HepG2 (cell line): ENCODE data around the gene FXYD1. TPM values are rescaled to one million over a fixed set of nuclear protein-coding genes. Genes with fewer than 3 reads are reported as not detected.
A peak's percentile ranks its signal among the peaks of the same experiment; 100 is the strongest.

Source experiments
- ATAC-seq: fragments of 200-7000 bp; cut with Tn5 transposase; 3 replicates; pipeline ENCODE4 v1.9.1; 2020; ENCODE audit warnings: mild to moderate bottlenecking, moderate library complexity
- BruUV-seq: library from RNA; stranded (reverse); fragments of 400-500 nt; replicated peaks from 2 replicates; lab custom pipeline; 2021; lab: Mats Ljungman, UMichigan
- CTCF ChIA-PET: fragments of 300-600 bp; formaldehyde crosslinking; extraction: SDS; loops from one replicate; lab custom pipeline; 2021; ENCODE audit warnings: low total read pairs, inconsistent platforms, low intra/inter-chr PET ratio; lab: Yijun Ruan, JAX
- POLR2A ChIA-PET: fragments of 350-600 bp; sonication (Branson Sonifier 250); formaldehyde crosslinking; loops from one replicate; lab custom pipeline; 2020; ENCODE audit warnings: antibody characterized with exemption, inconsistent platforms; lab: Yijun Ruan, JAX
- DNase-seq: peaks from one replicate; pipeline ENCODE4 v3.0.0-alpha.2; 2015; ENCODE audit warnings: low spot score
- FAIRE-seq: peaks from 3 replicates; lab custom pipeline; 2011; peaks lifted over from hg19 to GRCh38; lab: Jason Lieb, UNC
- H2AFZ ChIP-seq: one replicate; pipeline ENCODE4 v1.6.1; 2011; ENCODE audit warnings: low read length, inconsistent platforms
- H3K27ac ChIP-seq: fragments of 300-600 bp; 3 replicates; pipeline ENCODE4 v1.8.0; 2011; ENCODE audit warnings: mixed run types, mild to moderate bottlenecking, mixed read lengths, low read length, inconsistent platforms; ENCODE audit not compliant: insufficient read depth; ENCODE audit errors: extremely low read length
- H3K27me3 ChIP-seq, 2 experiments: fragments of 200-600 bp in 1 of 2; 2 replicates in 1 of 2; 3 replicates in 1 of 2; pipeline versions ENCODE4 v1.6.0 to v1.8.0; 2011; ENCODE audit warnings: low read length in 2 of 2, mild to moderate bottlenecking in 2 of 2, moderate library complexity in 2 of 2, inconsistent platforms in 1 of 2; ENCODE audit not compliant: insufficient read depth in 2 of 2, control insufficient read depth in 1 of 2
- H3K36me3 ChIP-seq, 2 experiments: fragments of 200-600 bp in 1 of 2; replicated peaks in 1 of 2; 2 replicates in 1 of 2; 3 replicates in 1 of 2; pipeline versions ENCODE4 v1.5.1 to v1.8.0; 2011; ENCODE audit warnings: low read length in 2 of 2, inconsistent platforms in 1 of 2; ENCODE audit not compliant: insufficient read depth in 2 of 2, control insufficient read depth in 1 of 2
- H3K4me1 ChIP-seq: 2 replicates; pipeline ENCODE4 v1.5.1; 2012; ENCODE audit warnings: low read length, inconsistent platforms; ENCODE audit not compliant: insufficient read depth
- H3K4me2 ChIP-seq: 2 replicates; pipeline ENCODE4 v1.6.0; 2011; ENCODE audit warnings: low read depth, low read length, inconsistent platforms
- H3K4me3 ChIP-seq, 3 experiments: fragments of 200-600 bp in 1 of 3; sonication (generic), shearing (Covaris generic) in 1 of 3; replicated peaks in 1 of 3; 2 replicates each; pipeline ENCODE4 v1.5.1; 2011 to 2016; ENCODE audit warnings: low read length in 3 of 3, inconsistent platforms in 2 of 3, low read depth in 2 of 3, mild to moderate bottlenecking in 2 of 3, control low read depth in 1 of 3, mixed read lengths in 1 of 3; ENCODE audit not compliant: insufficient read depth in 1 of 3
- H3K79me2 ChIP-seq: one replicate; pipeline ENCODE4 v1.6.1; 2011; ENCODE audit warnings: low read length, inconsistent platforms; ENCODE audit not compliant: insufficient read depth
- H3K9ac ChIP-seq: 2 replicates; pipeline ENCODE4 v1.6.0; 2011; ENCODE audit warnings: mild to moderate bottlenecking, low read depth, low read length, inconsistent platforms; ENCODE audit not compliant: insufficient read depth
- H3K9me3 ChIP-seq: 2 replicates; pipeline ENCODE4 v1.5.1; 2012; ENCODE audit warnings: mild to moderate bottlenecking, low read length
- H4K20me1 ChIP-seq: 2 replicates; pipeline ENCODE4 v1.6.0; 2011; ENCODE audit warnings: inconsistent platforms, mild to moderate bottlenecking, low read length, moderate library complexity; ENCODE audit not compliant: insufficient read depth
- CENPX ChIP-seq: sonication (generic); formaldehyde crosslinking; IDR thresholded peaks from 2 replicates; pipeline ENCODE4 v1.9.0; 2021; ENCODE audit warnings: mild to moderate bottlenecking, missing genetic modification reagents, moderate library complexity
- ETV6 ChIP-seq: sonication (generic); formaldehyde crosslinking; conservative IDR thresholded peaks from 2 replicates; pipeline ENCODE4 v1.4.0; 2020; ENCODE audit warnings: missing genetic modification reagents
- HDAC1 ChIP-seq: sonication (generic); formaldehyde crosslinking; IDR thresholded peaks from 2 replicates; pipeline ENCODE4 v1.5.1; 2020; ENCODE audit warnings: mild to moderate bottlenecking, missing genetic modification reagents
- NFKB2 ChIP-seq: sonication (generic); formaldehyde crosslinking; IDR thresholded peaks from 2 replicates; pipeline ENCODE4 v1.4.0; 2020; ENCODE audit warnings: missing genetic modification reagents, borderline replicate concordance
- SAFB2 ChIP-seq: sonication (generic); formaldehyde crosslinking; IDR thresholded peaks from 2 replicates; pipeline ENCODE4 v1.5.1; 2020; ENCODE audit warnings: missing genetic modification reagents, low read depth, mild to moderate bottlenecking, borderline replicate concordance
- ZMYM3 ChIP-seq: sonication (generic); formaldehyde crosslinking; IDR thresholded peaks from 2 replicates; pipeline ENCODE4 v1.5.1; 2020; ENCODE audit warnings: mild to moderate bottlenecking, missing genetic modification reagents
- ZNF326 ChIP-seq: sonication (generic); formaldehyde crosslinking; IDR thresholded peaks from 2 replicates; pipeline ENCODE4 v1.4.0; 2020; ENCODE audit warnings: missing genetic modification reagents, borderline replicate concordance
- ZNF329 ChIP-seq: sonication (generic); formaldehyde crosslinking; IDR thresholded peaks from 2 replicates; pipeline ENCODE4 v1.9.0; 2021; ENCODE audit warnings: low read depth, mild to moderate bottlenecking, missing genetic modification reagents
- ZNF687 ChIP-seq: sonication (generic); formaldehyde crosslinking; IDR thresholded peaks from 2 replicates; pipeline ENCODE4 v1.5.1; 2020; ENCODE audit warnings: mild to moderate bottlenecking, missing genetic modification reagents, moderate library complexity
- WGBS: methylation state at CpG from one replicate; pipeline ENCODE4 v1.1.6; 2017; ENCODE audit warnings: low lambda C conversion rate; 5-methylcytosine and 5-hydroxymethylcytosine counted together
- in situ Hi-C: cut with HindIII; loops from 2 replicates; pipeline ENCODE4 v1.10.0; 2017; ENCODE audit warnings: low pct_unique_long_range_greater_than_20kb; ENCODE audit not compliant: extremely low pct_ligation_motif_present
- intact Hi-C: fragments of 100-400 bp; cut with micrococcal nuclease; formaldehyde crosslinking; loops from one replicate; pipeline ENCODE4 v1.10.0; 2022; ENCODE audit not compliant: unreplicated experiment
- polyA plus RNA-seq, 8 experiments: library from polyadenylated mRNA; depleted of rRNA in 3 of 8; stranded (reverse) in 7 of 8; unstranded in 1 of 8; fragments of >200 nt; fragmentation: Illumina TruSeq in 4 of 8; extraction: Trizol in 4 of 8; gene quantifications; 2 replicates each; pipeline versions ENCODE4 v1.2.1 to v1.2.3, GENCODE V29; 2011 to 2016; ENCODE audit warnings: low read depth in 4 of 8, missing spikeins in 1 of 8, mixed read lengths in 1 of 8; ENCODE audit not compliant: insufficient read depth in 1 of 8
- total RNA-seq, 5 experiments: library from RNA; depleted of rRNA; stranded (reverse); fragments of >200 nt; fragmentation: Illumina TruSeq; extraction: Trizol; gene quantifications; 2 replicates each; pipeline ENCODE4 v1.2.3, GENCODE V29; 2016; ENCODE audit warnings: low read depth in 1 of 5
- TF ChIP-seq, protein P1 (sequence below): sonication (generic); formaldehyde crosslinking; IDR thresholded peaks from 2 replicates; pipeline ENCODE4 v1.8.0; 2022; ENCODE audit warnings: missing genetic modification reagents, mild to moderate bottlenecking, borderline replicate concordance
- TF ChIP-seq, protein P2 (sequence below): sonication (generic); formaldehyde crosslinking; IDR thresholded peaks from 2 replicates; pipeline ENCODE4 v1.5.1; 2020; ENCODE audit warnings: mild to moderate bottlenecking, missing genetic modification reagents
- TF ChIP-seq, protein P3 (sequence below): sonication (generic); formaldehyde crosslinking; IDR thresholded peaks from 2 replicates; pipeline ENCODE4 v1.5.0; 2020; ENCODE audit warnings: mild to moderate bottlenecking, missing genetic modification reagents

The FXYD1 gene
- total and polyA plus RNA-seq, 2 of the 13 experiments (the other 11 are each of a cell fraction or from before 2014, with no cell fraction given), result 31.2 TPM; not detected in 1

GRCh38 chr19:35128398-35129057, 10.1 kb upstream of the FXYD1 start:
- POLR2A ChIA-PET, result no interaction called here
- no TSS peak for BruUV-seq
- FAIRE-seq (no peak), DNase-seq (no peak), ATAC-seq (no peak)
- no peaks in the 10 kb centered on the region for H3K79me2 ChIP-seq
- CTCF ChIA-PET, result no interaction called here
- H3K9ac ChIP-seq, result no peak overlapping the region
- intact Hi-C loops, result no loop called here
- no peaks in the 10 kb centered on the region for H3K36me3 ChIP-seq
- no peak overlapping the region for H3K4me3 ChIP-seq
- WGBS, result 79% methylated on average over 9 of the region's 9 CpGs
- peak overlapping the region; percentile 35 for H3K27ac ChIP-seq
- H4K20me1 ChIP-seq, result no peaks in the 10 kb centered on the region
- H3K9me3 ChIP-seq, result no peaks in the 10 kb centered on the region
- peaks cover 84% of the 10 kb centered on the region for H3K4me1 ChIP-seq
- H2AFZ ChIP-seq, result no peak overlapping the region
- H3K4me2 ChIP-seq, result peak overlapping the region; percentile 5; the same call in 1 of the 2 replicates
- no peaks in the 10 kb centered on the region for H3K27me3 ChIP-seq
- in situ Hi-C loops, result no loop called here
- TF ChIP-seq NFKB2 (CRISPR knock-in tag) (peak; percentile 25; the same call in 1 of the 2 replicates), ETV6 (CRISPR knock-in tag) (no peak), ZNF329 (CRISPR knock-in tag) (no peak), HDAC1 (CRISPR knock-in tag) (0 out of 2 replicates have a peak, but pooled peaks have one; percentile 20), SAFB2 (CRISPR knock-in tag) (0 out of 2 replicates have a peak, but pooled peaks have one; percentile 33), CENPX (CRISPR knock-in tag) (no peak), ZNF326 (CRISPR knock-in tag) (no peak), ZMYM3 (CRISPR knock-in tag) (peak; percentile 95), ZNF687 (peak; percentile 45; the same call in 1 of the 2 replicates)
- TF ChIP-seq, protein P1, sequence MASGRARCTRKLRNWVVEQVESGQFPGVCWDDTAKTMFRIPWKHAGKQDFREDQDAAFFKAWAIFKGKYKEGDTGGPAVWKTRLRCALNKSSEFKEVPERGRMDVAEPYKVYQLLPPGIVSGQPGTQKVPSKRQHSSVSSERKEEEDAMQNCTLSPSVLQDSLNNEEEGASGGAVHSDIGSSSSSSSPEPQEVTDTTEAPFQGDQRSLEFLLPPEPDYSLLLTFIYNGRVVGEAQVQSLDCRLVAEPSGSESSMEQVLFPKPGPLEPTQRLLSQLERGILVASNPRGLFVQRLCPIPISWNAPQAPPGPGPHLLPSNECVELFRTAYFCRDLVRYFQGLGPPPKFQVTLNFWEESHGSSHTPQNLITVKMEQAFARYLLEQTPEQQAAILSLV (CRISPR knock-in tag), result 0 out of 2 replicates have a peak, but pooled peaks have one; percentile 51
- TF ChIP-seq, protein P2, sequence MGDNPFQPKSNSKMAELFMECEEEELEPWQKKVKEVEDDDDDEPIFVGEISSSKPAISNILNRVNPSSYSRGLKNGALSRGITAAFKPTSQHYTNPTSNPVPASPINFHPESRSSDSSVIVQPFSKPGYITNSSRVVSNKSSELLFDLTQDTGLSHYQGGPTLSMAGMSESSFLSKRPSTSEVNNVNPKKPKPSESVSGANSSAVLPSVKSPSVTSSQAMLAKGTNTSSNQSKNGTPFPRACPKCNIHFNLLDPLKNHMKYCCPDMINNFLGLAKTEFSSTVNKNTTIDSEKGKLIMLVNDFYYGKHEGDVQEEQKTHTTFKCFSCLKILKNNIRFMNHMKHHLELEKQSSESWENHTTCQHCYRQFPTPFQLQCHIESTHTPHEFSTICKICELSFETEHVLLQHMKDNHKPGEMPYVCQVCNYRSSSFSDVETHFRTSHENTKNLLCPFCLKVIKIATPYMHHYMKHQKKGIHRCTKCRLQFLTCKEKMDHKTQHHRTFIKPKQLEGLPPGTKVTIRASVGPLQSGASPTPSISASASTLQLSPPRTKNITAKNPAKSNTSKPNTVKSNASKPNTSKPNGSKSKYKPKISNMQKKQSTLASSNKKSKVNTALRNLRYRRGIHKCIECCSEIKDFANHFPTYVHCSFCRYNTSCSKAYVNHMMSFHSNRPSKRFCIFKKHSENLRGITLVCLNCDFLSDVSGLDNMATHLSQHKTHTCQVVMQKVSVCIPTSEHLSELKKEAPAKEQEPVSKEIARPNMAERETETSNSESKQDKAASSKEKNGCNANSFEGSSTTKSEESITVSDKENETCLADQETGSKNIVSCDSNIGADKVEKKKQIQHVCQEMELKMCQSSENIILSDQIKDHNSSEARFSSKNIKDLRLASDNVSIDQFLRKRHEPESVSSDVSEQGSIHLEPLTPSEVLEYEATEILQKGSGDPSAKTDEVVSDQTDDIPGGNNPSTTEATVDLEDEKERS (CRISPR knock-in tag), result peak; percentile 60; the same call in 1 of the 2 replicates
- TF ChIP-seq, protein P3, sequence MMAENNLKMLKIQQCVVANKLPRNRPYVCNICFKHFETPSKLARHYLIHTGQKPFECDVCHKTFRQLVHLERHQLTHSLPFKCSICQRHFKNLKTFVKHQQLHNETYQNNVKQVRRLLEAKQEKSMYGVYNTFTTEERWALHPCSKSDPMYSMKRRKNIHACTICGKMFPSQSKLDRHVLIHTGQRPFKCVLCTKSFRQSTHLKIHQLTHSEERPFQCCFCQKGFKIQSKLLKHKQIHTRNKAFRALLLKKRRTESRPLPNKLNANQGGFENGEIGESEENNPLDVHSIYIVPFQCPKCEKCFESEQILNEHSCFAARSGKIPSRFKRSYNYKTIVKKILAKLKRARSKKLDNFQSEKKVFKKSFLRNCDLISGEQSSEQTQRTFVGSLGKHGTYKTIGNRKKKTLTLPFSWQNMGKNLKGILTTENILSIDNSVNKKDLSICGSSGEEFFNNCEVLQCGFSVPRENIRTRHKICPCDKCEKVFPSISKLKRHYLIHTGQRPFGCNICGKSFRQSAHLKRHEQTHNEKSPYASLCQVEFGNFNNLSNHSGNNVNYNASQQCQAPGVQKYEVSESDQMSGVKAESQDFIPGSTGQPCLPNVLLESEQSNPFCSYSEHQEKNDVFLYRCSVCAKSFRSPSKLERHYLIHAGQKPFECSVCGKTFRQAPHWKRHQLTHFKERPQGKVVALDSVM, result peak; percentile 84
